Measurements from ENCODE around the gene TJP1.

Gene TJP1

DNA sequence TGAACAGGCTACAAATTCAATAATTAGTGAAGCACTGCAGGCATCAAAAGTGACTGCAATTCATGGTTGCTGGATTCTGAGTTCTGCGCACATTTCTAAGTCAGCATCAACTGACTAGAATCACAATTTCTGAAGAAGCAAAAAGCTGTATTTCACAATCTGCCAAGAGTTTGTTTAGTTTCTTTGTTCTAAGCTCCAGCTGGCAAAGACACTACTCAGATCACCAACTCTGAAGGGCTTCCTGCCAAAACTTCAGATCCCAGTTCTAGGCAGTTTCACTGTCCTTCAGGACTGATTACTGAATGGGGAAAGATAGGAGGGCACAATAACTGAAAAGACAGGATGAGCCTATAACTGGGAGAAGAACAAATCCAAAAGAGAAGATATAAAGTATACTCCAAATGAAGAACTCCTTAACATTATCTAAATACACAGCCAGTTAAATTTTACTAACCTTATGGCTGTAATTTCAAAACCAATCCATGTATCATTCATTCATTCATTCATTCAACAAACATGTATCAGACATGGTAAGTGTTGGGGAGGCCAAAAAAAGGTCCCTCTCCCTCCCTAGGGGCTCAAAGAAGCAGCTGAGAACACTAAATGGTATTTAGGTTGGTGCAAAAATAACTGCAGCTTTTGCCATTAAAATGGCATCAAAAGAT lies 17.1 kb downstream of the TJP1 start:
- H3K4me3 ChIP-seq (replicated peaks; ENCODE audit: low read depth, low read length), result no peak overlapping the region
- DNase-seq (ENCODE audit: extremely low read depth, insufficient read length), result no peak
- TF ChIP-seq, protein P1, sequence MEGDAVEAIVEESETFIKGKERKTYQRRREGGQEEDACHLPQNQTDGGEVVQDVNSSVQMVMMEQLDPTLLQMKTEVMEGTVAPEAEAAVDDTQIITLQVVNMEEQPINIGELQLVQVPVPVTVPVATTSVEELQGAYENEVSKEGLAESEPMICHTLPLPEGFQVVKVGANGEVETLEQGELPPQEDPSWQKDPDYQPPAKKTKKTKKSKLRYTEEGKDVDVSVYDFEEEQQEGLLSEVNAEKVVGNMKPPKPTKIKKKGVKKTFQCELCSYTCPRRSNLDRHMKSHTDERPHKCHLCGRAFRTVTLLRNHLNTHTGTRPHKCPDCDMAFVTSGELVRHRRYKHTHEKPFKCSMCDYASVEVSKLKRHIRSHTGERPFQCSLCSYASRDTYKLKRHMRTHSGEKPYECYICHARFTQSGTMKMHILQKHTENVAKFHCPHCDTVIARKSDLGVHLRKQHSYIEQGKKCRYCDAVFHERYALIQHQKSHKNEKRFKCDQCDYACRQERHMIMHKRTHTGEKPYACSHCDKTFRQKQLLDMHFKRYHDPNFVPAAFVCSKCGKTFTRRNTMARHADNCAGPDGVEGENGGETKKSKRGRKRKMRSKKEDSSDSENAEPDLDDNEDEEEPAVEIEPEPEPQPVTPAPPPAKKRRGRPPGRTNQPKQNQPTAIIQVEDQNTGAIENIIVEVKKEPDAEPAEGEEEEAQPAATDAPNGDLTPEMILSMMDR (IDR thresholded peaks at IDR 0.05; ENCODE audit: insufficient read depth, low read length, poor library complexity, severe bottlenecking), result no peak
- H3K36me3 ChIP-seq (ENCODE audit: control insufficient read depth, insufficient read depth, low read length), result no peaks in the 10 kb centered on the region
- H3K27me3 ChIP-seq (replicated peaks; ENCODE audit: control insufficient read depth, insufficient read depth, low read length), result no peaks in the 10 kb centered on the region

DNA sequence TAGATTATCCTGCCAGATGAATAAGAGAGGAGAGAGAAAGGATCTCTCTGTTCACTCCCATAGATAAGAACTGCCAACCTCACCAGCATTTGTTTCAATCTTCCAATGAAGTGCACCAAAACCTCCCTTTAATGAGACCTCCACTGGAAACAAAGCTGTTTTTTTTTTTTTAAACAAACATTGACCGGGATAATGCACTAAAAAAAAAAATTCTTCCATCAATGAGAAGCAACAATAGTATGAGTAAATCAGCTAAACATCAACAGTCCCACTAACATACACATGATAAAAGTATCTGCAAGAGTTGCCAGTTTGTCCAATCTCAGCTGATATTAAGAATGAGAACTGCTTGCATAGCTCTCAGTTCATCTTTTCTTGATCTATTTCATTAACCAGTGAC lies 19.9 kb downstream of the TJP1 start:
- Histone ChIP-seq H3K27me3 (replicated peaks; ENCODE audit: control insufficient read depth, insufficient read depth, low read length) (no peaks in the 10 kb centered on the region), H3K36me3 (ENCODE audit: control insufficient read depth, insufficient read depth, low read length) (no peaks in the 10 kb centered on the region), H3K4me3 (replicated peaks; ENCODE audit: low read depth, low read length) (no peak overlapping the region)
- TF ChIP-seq, protein P1 (IDR thresholded peaks at IDR 0.05; ENCODE audit: insufficient read depth, low read length, poor library complexity, severe bottlenecking), result no peak
- DNase-seq (ENCODE audit: extremely low read depth, insufficient read length), result no peak

DNA sequence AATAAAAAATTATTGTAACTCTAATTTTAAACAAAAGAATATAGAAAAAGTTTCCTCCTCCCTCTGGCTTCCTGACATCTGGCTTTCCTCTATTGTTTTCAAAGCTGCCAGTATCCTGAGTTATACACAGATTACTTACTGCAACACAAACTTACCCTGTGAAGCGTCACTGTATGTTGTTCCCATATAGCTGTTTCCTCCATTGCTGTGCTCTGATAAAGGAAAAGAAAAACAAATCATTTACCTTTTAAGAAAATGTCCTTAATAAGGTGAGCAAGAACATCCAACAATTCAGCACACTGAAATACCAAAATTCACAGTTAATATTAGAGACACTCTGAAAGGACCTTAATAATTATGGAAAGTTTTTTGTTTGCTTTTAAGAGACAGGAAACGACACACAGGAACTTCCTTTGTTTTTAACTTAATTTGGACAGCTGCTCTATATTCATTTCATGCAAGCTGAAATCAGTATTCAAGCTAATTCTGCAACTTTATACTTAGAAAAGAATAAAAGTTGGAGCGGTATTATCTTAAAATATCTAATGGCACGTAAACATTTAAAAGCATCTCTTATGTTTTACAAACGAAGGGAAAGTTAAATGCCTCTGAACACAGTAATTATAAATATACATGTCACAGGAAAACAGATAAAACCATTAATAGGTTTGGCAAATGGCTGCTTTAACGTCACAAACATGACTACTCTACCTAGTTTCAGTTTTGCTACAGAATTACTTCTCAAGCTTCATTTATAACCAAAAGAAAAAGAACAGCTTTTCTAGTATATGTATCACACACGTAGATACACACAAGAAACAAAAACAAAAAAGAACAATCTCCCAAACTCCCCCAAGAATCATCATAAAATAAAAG lies 21.5 kb downstream of the TJP1 start:
- TF ChIP-seq, protein P1 (IDR thresholded peaks at IDR 0.05; ENCODE audit: insufficient read depth, low read length, poor library complexity, severe bottlenecking), result no peak
- Histone ChIP-seq H3K4me3 (replicated peaks; ENCODE audit: low read depth, low read length) (no peak overlapping the region), H3K36me3 (ENCODE audit: control insufficient read depth, insufficient read depth, low read length) (no peaks in the 10 kb centered on the region), H3K27me3 (replicated peaks; ENCODE audit: control insufficient read depth, insufficient read depth, low read length) (no peaks in the 10 kb centered on the region)
- DNase-seq (ENCODE audit: extremely low read depth, insufficient read length), result no peak

DNA sequence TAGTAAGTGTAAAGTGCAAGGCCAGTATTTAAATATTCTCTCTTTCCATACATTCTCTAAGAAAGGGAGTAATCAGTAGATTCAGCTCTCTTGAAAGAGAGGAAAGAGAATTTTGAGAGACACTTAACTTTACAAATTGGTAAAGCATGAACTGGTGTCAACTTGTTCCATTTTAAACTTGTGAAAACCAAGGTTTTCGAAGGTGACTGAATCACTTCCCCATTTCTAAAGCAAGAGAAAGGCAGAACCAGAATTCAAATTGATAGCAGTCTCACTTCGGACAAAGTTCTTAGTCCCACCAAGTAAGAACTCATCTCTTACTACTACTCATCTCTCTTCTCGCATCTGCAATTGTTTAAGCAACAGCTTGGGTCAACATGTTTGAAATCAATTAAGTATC lies 22.4 kb downstream of the TJP1 start:
- Histone ChIP-seq H3K27me3 (replicated peaks; ENCODE audit: control insufficient read depth, insufficient read depth, low read length) (no peaks in the 10 kb centered on the region), H3K4me3 (replicated peaks; ENCODE audit: low read depth, low read length) (no peak overlapping the region), H3K36me3 (ENCODE audit: control insufficient read depth, insufficient read depth, low read length) (no peaks in the 10 kb centered on the region)
- TF ChIP-seq, protein P1 (IDR thresholded peaks at IDR 0.05; ENCODE audit: insufficient read depth, low read length, poor library complexity, severe bottlenecking), result no peak
- DNase-seq (ENCODE audit: extremely low read depth, insufficient read length), result no peak

DNA sequence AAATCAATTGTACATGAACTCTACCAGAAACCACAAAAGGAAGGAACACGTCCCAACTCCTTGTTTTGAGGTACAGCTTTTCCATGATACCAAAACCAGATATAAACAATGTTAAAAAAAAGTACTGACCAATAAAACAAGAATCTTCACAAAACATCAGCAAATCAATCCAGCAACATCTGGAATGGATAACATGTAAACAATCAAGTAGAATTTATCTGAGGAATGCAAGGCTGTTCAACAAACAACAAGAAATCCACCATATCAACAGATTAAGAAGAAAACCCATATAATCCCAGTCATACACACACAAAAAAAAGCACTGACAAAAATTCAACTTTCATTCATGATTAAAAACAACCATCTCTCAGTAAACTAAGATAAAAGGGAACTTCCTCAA lies 26.7 kb downstream of the TJP1 start:
- Histone ChIP-seq H3K27me3 (replicated peaks; ENCODE audit: control insufficient read depth, insufficient read depth, low read length) (no peaks in the 10 kb centered on the region), H3K36me3 (ENCODE audit: control insufficient read depth, insufficient read depth, low read length) (no peaks in the 10 kb centered on the region), H3K4me3 (replicated peaks; ENCODE audit: low read depth, low read length) (no peak overlapping the region)
- DNase-seq (ENCODE audit: extremely low read depth, insufficient read length), result no peak
- TF ChIP-seq, protein P1 (IDR thresholded peaks at IDR 0.05; ENCODE audit: insufficient read depth, low read length, poor library complexity, severe bottlenecking), result no peak

Data from GM06990 (cell line).